Stimulated activated CD8-positive, alpha-beta memory T cell treated with anti-CD3 and anti-CD28 coated beads, Interleukin-12 subunit alpha, Interleukin-12 subunit beta, amount 100 ng/mL, for 1 hour (primary cell): ENCODE measurements around the gene TBC1D10A.

ENCODE experiments used
- DNase-seq: peaks from one replicate; pipeline ENCODE4 v3.0.0-alpha.2; 2020; ENCODE audit warnings: low read depth

Gene TBC1D10A

DNA sequence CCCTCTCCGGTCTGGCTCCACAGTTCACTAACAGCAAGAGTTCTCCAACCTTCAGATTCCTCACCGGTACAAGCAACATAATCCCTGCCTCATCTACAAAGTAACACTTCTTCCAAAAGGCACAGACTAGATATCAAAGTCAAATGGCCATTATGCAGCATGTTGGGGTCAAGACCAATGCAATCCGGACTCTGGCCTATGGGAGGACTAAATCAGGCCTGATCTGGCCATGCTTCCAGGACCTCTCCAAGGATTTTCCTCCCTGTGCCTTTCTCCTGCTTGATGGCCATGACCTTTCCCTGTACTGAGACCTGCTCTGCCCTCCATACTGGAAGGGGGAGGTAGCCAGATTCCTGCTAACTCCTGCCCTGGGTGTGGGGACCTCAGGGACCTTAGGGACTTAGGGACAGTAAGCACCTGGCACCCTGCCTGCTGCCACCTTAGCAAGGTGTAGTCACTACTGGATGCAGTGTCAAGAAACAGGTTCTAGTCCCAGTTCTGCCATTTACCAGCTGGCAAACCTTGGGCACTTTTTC is 6.7 kb downstream of the TBC1D10A start:
- no peak for DNase-seq

DNA sequence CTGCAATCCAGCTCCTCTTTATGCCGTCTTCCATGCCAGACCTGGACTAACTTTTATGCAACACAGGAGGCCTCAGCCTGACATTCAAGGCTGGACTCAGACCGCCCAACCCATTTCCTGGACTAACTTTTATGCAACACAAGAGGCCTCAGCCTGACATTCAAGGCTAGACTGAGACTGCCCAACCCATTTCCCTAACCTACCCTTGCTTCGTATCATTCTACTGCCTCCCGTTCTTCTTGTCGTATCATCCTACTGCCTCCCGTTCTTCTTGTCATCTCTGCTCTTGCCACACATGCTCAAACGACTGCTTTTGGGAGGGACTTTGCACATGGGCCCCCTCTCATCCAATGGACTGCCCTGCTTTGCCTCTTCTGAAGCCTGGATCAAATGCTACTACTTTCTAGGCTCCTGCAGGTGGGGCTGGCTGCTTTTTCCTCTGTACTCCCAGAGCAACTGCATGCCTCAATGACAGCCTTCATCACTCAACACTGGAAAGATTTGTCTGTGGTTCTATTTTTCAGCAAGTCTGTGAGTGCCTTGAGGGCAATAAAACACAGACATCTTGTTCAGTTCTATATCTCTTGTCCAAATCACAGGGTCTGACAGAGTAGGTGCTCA is 7.8 kb downstream of the TBC1D10A start:
- no peak for DNase-seq

DNA sequence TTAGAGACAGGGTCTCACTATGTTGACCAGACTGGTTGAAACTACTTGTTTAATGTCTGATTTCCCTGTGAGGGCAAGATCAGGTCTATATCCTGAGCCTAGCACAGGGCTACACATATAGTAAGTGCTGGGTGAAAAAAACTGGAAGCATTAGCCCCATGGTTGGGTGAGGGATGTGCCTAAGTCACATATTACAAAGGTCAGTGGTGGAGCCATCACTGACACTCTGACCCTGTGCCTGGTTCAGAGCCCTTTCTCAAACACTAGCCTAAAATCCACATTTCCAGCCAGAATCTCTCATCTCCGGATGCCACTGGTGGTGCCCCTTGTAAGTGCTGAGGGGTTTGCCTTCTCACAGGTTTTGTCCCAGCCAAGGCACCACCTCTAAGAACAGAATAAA is 9.0 kb downstream of the TBC1D10A start:
- no peak for DNase-seq

DNA sequence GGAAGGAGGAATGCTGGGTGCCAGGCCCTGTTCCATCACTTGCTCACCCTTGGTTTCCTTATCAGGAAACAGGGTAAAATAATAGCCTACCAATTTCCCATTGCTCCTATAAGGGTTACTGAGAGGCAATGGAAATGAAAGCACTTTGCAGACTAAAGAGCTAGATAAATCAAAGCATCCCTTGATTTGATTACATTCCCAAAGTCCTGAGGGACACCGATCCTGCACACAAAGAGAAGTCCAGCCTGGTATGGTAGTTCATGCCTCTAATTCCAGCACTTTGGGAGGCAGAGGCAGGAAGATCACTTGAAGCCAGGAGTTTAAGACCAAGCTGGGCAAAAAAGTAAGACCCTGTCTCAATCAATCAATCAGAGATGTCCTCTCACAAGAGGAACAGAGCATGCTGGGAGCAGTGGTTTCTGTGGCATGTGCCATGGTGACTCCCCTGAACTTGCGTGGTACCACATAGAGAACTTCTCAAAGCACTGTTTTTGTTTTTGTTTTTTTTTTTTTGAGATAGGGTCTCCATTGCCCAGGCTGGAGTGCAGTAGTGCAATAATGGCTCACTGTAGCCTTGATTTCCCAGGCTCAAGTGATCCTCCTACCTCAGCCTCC is 10.7 kb downstream of the TBC1D10A start:
- DNase-seq = no peak

DNA sequence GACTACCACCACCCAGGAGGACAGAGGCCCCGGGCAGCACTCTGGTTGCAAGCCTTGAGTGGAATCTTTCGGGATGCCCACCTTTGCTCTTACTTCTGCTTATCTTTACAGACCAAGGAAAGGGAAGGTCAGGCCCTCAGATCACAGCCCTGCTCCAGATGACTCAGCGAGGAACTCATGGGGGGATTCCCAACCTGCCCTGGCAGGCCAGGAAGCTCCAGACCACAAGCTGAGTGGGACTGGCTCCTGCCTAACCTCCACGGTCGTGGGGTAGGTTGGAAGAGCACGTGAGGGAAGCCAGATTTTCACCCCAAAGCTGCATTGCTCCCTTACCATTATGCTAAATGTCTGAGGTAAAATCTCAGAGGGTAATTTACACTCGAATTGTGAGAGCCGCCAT is 11.8 kb downstream of the TBC1D10A start:
- peak; percentile 30 for DNase-seq

DNA sequence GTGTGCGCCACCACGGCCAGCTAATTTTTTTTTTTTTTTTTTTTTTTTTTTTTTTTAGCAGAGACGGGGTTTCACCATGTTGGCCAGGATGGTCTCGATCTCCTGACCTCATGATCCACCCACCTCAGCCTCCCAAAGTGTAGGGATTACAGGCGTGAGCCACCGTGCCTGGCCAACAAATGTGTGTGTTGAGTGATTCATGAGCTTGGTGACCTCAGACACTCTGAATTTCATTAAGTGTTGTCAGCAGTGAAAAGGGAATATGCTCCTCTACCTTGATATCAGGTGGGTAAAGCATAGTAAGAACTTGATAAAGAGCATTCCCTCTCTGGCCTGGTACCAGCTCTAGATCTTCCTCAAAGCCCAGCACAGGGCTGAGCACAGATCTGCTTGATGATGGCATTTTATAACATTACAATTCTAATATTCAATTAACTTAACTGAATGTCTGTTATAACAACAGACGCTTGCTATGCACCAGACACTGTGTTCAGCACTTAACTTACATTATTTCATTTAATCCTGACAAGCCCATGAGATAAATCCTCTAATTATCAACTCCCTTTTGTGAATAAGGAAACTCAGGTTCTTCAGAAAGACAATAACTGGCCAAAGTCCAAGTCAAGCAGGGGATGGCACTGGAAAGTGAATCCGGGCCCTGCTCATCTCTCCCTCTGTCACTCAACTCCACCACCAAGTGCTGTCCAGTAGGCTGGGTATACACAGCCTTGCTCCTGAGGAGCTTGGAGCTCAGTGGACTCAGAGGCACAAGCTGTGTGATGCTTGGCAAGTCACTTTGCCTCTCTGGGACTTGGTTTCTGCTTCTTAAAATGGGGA is 13.0 kb downstream of the TBC1D10A start:
- DNase-seq = no peak

DNA sequence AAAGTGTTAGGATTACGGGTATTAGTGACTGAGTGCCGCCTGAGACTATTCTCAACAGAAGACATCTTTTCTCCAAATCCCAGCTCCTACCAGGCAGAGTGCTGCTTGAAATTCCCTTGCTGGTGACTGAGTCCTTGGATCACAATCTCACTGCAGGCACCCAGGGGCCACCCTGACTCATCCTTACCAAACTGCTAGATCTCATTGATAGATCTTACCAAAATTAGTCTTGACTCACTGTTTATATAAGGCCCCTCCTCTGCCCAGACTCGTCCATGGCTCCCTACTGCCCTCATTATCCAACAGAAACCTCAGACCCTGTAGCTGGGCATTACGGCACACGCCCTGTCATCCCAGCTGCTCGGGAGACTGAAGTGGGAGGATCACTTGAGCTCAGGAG is 14.7 kb downstream of the TBC1D10A start:
- DNase-seq = no peak

DNA sequence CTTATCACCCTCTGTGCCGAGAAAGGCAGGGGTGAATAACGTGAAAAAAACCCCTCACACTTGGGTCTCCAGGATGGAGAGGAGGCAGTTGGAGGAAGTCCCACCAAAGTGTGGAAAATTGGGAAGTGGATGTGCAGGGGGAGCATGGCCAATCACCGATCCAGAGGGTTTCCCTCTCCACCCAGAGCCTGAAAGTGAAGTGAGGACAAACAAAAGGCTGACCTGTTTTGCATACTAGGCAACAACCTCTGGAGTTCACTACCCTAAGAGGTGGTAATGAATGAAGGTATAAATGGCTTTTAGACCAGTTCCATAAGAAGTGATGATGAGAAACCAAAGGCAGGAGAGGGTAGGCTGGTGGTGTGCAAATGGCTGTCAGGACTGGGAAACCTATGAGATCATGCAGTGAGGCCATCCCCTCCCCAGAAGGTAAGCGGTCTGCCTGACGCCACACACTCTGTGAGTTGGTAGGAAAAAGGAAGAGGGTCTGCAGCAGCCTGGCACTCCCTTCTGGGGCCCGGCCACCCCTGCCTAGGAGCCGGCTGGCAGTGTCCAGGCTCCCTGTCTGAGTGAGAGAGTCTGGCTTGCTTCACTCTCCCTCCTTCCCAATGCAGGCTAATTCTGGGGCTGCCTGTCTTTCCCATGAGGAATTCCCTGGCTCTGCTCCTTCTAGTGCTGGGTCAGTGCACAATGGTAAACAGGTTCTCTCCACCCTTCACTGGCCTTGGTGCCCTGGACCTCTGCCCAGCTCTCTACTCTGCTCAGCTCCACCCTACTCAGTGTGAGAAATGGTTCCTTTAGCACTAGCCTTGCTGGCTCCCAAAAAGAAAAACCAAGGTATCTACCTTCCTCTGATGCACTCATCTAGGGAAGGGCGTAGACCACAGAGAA is 15.6 kb downstream of the TBC1D10A start:
- DNase-seq = no peak

DNA sequence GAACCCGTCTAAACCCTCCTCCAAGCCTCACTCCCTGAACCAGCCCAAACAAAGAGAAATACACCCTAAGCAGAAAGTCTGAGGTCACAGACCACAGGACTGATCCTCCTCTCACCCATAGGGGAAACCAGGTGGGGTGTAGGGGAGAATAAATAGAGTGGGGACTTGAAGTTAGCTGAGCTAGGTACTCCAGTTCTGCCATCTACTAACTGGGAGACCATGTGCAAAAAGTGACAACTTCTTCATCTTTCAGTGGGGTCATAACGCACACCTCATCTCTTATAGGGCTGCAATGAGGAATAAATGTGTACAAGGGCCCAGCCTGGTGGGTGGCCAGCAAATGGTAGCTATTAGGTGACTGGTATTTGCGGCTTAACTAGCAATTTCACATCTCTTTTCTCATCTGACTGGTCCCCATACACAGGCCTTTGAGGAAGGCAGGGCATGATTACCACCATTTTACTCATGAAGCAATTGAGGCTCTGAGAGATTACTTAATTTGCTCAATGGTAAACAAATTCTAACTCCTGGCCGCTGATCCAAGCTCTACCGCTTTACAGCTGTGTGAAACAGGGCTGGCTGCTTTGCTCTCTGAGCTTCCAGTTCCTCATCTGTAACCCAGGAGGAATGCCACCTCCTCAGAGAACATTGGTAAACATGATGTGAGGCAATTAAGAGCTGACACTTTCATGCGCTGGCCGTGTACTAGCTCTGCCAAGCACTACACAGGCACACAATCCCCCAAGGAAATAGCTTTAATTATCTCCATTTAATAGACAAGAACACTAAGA is 16.6 kb downstream of the TBC1D10A start:
- DNase-seq = no peak

DNA sequence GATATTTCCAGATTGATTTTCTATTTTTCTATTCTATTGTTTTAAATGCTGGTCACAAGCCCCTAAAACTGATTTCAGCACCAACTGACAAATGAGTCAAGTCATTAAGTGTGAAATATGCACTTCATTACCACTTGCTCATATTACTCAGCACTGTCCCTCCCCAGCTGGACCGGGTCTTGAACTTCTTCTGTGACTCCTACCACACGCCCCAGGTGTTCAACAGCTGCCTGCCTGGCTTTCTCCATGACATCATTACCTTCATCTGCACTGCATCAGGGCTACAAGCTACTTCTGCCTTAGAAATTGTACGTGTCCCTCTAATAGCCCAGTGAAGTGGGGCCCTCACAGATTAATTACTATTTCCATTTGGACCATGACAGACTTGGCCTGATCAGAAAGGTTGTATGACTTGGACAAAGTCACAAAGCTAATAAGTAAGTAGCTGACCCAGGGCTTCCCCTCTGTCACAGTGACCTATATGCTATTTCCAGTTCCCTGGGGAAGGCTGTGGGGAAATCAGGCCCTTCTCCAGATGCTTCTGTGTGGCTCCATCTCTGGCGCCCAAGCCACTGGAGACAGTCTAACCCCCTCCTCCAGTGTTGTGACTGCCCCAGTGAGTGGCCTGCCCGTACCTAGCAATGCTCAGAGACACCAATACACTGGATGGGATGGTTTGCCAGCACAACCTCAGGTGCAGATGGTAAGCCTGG is 18.1 kb downstream of the TBC1D10A start:
- DNase-seq = no peak

DNA sequence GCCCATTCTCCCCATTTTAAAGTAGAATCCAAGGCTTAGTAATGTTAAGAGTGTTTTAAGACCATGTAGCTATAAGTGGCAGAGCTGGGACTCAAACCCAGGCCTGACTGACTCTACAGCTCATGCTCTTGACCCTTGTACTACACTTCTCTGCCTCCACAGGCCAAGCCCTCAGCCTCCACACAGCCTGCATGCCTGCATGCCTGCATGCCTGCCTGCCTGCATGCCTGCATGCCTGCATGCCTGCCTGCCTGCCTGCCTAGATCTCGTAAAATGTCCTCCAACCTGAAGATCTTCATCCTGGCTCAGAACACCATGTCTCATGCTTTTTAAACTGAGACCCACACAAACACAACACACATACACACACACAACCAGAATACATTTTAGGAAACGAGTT is 18.6 kb downstream of the TBC1D10A start:
- no peak for DNase-seq

DNA sequence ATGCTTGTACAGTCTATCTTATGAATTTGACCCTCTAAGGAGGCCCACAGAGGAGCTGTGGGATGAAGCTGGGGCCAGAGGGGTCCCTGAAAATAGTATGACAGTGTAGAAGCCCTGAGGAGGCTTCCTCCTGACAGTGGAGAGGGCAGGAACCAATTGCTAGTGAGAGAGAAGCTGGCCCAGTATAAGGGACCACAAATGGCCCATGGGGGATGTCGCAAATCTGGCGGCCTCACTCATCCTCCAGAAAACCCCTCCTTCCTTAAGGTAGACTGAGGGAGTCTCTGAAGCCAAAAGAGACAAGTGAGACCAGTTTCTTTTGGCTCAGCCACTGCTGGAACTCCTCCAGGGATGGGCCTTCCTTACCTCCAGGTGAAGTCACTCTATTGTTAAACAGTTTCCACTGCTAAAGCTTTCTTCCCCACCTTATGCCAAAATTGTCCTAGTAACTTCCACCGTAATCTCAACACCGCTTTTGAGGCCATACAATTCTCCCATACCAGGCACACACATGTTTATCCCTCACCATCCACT is 19.6 kb downstream of the TBC1D10A start:
- DNase-seq = no peak

DNA sequence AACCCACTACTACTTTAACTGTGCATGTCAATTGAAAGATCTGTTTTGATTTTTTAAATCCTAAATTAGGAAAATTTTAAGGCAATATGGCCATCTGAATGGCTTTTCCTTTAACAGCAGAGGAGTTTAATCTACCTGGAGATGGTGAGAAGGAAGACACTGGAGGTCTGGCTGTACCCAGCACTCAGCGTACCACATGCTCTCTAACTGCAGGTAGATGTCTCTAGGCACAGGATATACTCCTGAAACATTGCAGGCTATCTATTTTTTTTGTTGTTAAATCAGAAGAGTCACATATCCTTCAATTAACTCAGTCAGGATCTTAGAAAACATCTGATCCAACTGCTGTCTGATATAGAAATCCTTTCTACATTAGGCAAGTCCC is 20.1 kb downstream of the TBC1D10A start:
- DNase-seq = no peak

DNA sequence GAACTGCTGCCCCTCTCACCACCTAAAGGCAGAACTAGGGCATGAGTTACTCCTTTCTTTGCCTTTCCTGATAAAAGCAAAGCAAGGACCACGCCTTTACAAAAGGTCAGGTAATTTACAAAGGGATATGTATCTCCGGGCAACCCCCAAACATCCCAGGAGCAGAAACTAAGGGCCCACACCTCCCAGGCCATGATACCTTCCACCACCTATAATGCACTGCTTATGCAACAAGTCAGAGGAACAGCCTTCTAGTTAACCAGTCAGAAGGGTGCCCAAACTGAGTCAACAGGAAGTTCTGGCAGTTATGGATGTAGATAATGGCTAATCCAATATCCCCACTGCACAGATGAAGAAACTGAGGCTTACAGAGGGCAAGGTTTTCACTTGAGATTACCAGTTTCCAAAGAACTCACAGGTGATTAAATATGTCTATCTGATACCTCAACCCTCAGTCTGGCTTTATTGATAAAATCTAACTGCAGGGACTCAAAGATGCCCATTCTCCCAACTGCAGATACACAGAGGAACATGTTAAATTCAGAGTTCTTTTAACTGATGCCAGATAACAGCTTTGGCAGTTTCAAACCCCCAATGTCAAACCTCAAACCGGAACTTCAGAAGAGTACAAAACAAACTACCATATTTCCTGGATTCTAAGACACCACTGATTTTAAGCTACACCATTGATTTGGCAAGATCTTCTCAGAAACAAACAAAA is 20.7 kb downstream of the TBC1D10A start:
- no peak for DNase-seq

DNA sequence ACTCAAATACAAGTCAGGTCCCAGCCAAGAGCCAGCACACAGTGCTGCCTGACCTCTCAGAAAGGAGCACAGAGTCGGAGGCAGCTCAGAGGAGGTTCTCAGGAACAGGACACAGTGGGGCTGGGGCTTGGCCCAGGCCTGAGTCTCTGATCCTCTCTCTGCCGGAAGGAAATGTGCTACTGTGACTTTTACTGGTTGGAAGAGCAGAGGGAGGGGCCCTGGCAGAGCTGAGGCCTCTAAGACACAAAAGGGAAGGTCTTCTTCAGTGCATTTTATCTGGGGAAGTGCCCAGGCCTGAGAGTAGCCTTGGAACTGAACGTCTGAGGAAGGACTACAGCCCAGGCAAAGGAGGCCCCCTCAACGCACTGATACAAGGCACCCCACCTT is 21.2 kb downstream of the TBC1D10A start:
- no peak for DNase-seq

DNA sequence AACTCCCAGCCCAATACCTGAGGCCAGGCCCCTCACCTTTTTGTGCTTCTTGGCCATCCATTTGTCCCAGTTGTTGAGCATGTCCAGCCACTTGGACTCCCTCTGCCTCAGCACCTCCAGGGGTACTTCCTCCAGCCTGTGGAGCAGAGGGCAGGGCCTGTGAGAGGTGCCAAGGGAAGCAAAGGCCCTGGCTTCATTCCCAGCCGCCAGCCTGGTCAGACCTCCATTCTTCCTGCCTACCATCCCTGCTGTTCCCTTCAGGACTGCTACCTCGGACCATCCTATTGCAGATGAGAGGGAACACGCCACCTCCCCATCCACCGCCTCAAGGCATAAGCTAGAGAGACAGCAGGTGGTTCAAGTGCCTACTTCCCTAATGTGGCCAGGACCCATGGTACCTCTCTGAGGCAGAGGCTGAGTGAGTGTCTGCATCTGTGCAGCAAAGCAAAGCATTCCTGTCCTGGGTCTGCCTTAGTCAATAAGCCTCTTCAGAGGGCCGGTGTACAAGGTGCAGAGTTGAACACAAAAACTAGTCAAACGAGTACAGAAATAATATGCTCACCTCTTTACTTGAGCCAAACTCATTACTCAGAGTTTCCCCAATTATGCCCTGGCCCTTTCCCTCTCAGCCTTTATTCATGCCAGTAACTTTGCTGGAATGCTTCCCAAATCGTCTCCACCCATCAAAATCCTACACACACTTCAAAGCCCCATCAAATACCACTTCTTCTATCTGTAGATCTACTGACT is 22.1 kb downstream of the TBC1D10A start:
- no peak for DNase-seq

DNA sequence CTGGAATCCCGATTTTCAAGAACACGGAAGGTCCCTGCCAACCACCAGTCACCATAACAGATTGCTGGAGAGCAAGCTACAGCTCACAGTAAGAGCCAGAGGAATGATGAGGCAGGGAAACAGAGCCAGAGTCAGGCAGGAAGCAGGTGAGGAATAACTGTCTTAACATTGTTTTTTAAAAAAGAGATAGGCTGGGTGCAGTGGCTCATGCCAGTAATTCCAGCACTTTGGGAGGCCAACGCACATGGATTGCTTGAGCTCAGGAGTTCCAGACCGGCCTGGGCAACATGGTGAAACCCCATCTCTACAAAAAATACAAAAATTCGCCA is 24.0 kb downstream of the TBC1D10A start:
- DNase-seq = no peak

DNA sequence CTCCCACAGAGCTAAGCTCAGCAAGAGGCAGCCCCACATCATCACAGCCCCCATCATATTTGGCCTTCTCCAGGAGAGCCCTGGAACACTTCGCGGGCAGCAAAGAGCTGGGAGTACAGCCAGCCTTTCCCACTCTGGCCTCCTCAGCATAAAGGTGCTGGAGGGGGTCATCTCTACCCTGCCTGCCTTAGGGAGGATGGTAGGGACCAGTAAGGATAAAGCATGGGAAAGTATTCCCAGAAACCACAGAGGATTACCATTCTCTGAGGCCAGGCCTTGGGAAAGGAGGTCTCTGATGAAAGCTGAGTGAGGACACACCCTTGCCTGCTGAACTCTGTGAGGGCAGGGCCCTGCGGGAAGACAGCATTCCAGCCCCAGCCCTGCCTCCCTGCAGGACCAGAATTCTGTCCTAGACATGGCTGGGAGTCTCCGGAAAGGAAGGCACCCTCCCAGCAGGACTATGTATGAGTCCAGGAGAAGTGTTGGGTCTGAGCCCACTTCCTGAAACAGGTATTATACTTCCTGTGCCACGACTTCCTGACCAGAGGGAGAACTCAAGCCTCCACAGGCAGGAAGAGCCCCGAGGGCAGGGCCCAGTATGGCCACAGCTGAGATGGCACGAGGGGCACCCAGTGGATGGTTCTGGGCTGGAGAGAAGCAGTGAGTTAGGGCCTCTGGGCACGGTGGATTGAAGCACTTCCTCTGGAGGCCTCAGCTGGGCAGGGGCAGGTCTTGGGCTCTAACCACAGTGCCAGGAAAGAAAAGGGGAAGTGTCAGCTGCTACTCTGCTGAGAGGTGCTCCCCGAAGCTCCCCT is 24.5 kb downstream of the TBC1D10A start:
- DNase-seq = no peak
